ENCODE results near the gene FOXE1.

The FOXE1 gene

DNA sequence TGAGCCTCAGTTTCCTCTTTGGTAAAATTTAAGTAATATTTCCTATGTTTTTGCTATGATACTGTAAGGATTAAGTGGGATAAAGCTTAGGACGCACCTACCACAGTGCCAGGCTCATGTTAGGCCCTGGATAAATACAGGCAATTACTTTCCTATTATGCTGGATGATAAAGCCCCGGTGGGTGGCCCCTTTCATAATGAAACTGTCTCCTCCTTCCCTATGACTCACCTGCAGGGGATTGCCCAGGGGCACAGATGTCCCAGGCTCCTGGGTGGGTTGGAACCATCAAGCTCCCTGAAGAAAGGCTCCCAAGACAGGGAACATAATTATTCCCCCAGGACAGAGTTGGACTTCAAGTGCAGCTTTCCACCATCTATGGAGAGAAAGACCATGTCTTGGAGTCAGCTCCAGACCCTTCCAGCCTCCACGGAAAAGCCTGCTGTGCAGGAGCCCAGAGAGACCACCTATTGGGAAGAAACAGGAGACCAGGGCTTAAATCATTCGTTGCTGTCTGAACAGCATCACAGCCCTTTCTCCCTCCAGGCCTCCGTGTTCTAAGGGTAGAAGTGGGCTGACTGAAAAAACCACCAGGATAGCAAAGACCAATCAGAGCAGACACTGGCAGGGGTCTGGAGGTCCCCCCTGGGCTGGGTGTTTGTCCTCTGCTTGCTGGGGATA, 43.2 kb upstream of the FOXE1 start:
- TF ChIP-seq, protein P1, sequence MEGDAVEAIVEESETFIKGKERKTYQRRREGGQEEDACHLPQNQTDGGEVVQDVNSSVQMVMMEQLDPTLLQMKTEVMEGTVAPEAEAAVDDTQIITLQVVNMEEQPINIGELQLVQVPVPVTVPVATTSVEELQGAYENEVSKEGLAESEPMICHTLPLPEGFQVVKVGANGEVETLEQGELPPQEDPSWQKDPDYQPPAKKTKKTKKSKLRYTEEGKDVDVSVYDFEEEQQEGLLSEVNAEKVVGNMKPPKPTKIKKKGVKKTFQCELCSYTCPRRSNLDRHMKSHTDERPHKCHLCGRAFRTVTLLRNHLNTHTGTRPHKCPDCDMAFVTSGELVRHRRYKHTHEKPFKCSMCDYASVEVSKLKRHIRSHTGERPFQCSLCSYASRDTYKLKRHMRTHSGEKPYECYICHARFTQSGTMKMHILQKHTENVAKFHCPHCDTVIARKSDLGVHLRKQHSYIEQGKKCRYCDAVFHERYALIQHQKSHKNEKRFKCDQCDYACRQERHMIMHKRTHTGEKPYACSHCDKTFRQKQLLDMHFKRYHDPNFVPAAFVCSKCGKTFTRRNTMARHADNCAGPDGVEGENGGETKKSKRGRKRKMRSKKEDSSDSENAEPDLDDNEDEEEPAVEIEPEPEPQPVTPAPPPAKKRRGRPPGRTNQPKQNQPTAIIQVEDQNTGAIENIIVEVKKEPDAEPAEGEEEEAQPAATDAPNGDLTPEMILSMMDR (IDR thresholded peaks at IDR 0.05; ENCODE audit: control extremely low read depth, extremely low read depth, low read depth, missing control alignments) = no peak
- CTCF ChIA-PET = no interaction called here
- POLR2A ChIA-PET = no interaction called here

DNA sequence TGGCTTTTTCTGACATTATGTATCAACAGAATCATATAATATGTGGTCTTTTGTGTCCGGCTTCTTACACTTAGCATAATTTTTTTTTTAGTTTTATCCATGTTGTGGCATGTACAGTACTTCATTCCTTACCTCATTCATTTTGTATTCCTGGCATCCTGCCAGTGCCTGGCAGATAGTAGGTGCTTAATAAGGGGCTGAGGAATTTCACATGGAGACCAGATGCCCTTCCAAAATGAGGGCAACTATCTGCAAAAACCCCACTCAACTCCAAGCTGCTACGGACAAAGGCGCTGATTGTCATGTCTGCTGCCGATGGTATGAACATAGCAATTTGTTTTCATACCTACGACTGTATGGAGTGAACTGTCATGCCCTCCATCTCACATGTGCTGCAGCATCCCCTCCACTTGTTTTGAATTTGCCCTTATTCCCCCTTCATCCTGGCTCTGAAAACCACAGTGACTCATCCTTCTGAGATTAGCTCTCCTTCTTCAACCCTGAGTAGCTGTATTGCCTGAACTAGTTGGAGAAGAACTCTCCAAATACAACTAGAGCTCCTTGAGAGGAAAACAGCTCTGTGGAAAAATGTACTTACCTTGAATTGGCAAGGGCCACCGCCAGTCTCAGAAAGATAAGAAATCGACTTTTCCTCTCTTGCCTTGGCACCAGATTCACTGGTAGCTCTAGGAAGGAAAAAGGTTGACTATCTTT, 41.3 kb upstream of the FOXE1 start:
- no peak for DNase-seq (ENCODE audit: extremely low spot score)
- CTCF ChIA-PET = no interaction called here
- POLR2A ChIA-PET = no interaction called here
- TF ChIP-seq, protein P1 (IDR thresholded peaks at IDR 0.05; ENCODE audit: control extremely low read depth, extremely low read depth, low read depth, missing control alignments) = no peak

More for the DNA sequence above, 43.2 kb upstream of the FOXE1 start:
- DNase-seq (ENCODE audit: extremely low spot score) = no peak

DNA sequence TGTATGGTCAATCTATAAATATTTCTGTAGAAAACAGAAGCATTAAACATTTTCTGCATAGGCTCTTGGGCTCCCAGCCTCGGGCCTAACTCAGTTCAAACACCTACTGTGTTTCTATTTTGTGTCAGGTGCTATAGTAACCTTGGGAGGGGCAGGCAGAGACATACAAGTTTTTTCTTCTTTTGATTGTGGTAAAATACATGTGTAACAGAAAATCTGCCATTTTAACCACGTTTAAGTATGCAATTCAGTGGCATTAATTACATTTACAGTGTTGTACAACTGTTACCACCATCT, 40.8 kb upstream of the FOXE1 start:
- ChIA-PET POLR2A (no interaction called here), CTCF (no interaction called here)
- no peak for DNase-seq (ENCODE audit: extremely low spot score)
- TF ChIP-seq, protein P1 (IDR thresholded peaks at IDR 0.05; ENCODE audit: control extremely low read depth, extremely low read depth, low read depth, missing control alignments) = no peak

DNA sequence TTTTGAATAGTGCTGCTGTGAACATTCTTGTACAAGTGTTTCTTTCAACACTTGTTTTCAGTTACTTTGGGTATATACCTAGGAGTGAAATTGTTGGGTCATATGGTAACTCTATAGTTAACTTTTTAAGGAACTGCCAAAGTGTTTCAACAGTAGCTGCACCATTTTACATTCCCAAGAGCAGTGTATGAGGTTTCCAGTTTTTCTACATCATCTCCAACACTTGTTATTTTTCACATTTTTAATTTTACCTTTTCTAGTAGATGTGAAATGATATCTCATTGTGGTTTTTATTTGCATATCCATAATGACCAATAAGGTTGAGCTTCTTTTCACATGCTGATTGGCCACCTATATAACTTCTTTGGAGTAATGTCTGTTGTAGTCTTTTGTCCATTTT, 40.0 kb upstream of the FOXE1 start:
- TF ChIP-seq, protein P1 (IDR thresholded peaks at IDR 0.05; ENCODE audit: control extremely low read depth, extremely low read depth, low read depth, missing control alignments) = no peak
- DNase-seq (ENCODE audit: extremely low spot score) = no peak
- CTCF ChIA-PET = interaction anchor here (1.7 kb wide), 1 partner anchor 62 kb away, joined by 5 read pairs; no protein-coding TSS in a partner anchor
- POLR2A ChIA-PET = no interaction called here

DNA sequence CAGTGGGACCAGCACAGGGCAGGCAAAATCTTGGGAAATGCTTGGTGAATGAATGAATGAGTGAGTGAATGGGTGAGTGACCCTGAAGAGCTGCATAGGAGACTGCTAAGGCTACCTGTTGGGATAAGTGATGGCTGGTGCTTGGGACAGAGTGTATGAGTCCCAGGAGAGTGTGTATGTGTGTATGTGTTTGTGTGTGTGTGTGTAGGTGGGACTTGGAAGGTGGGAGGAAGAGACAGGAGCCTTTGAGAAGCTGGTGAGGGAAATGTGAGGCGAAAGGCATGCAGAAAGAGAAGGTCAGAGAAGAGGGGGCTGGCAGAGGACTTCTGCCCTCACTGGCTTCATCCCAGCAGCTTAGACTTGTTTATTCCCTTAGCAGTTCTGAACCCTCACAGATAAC, 33.3 kb upstream of the FOXE1 start:
- TF ChIP-seq, protein P1 (IDR thresholded peaks at IDR 0.05; ENCODE audit: control extremely low read depth, extremely low read depth, low read depth, missing control alignments) = no peak
- ChIA-PET POLR2A (no interaction called here), CTCF (interaction anchor here (1.7 kb wide), 1 partner anchor 12 kb away, joined by 5 read pairs; no protein-coding TSS in a partner anchor)
- no peak for DNase-seq (ENCODE audit: extremely low spot score)

DNA sequence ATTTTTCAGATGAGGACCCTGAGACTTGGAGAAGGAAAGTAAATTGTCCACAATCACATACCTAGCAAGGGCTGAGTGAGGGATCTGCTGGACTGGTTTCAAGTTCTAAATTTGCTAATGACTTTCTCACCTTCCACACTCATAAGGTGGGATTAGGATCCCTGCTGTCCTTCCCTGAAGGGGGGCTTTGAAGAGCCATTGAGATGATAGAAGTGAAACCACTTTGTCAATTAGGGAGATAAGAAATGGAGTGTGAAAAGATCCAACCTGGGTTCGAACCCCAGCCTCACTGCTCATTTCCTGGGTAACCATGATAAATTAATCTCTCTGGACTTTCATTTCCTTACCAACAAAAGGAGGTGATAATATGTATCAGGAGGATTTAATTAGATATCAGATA, 32.7 kb upstream of the FOXE1 start:
- ChIA-PET POLR2A (no interaction called here), CTCF (no interaction called here)
- no peak for DNase-seq (ENCODE audit: extremely low spot score)
- TF ChIP-seq, protein P1 (IDR thresholded peaks at IDR 0.05; ENCODE audit: control extremely low read depth, extremely low read depth, low read depth, missing control alignments) = no peak

All from GM10248 (cell line).